Stimulated activated CD8-positive, alpha-beta memory T cell treated with anti-CD3 and anti-CD28 coated beads, Interleukin-7, amount 100 ng/mL, for 1 hour (primary cell): Measurements from ENCODE around the gene RSPO4.

Source experiments
- DNase-seq, 2 donors: peaks; one replicate each; pipeline ENCODE4 v3.0.0-alpha.2; 2020; ENCODE audit warnings: low read depth in 2 of 2

The RSPO4 gene

GRCh38 chr20:910132-910869, 91.8 kb downstream of the RSPO4 start:
- DNase-seq, result no peak

- DNase-seq, result no peak
Observed at GRCh38 chr20:909641-910040, 92.5 kb downstream of the RSPO4 start.
